Thyroid gland (tissue), 4 donors: ENCODE results near the gene AOAH. TPM values are rescaled to one million over a fixed set of nuclear protein-coding genes. Genes with fewer than 3 reads are reported as not detected.

Source experiments
- DNase-seq, 2 donors: peaks; one replicate each; pipeline ENCODE4 v3.0.0-alpha.2; 2019
- H3K27ac ChIP-seq, 3 donors: fragments of 200-600 bp; sonication (generic); 1 replicate in 2 of 3; 2 replicates in 1 of 3; pipeline ENCODE4 v1.5.1; 2016 to 2019; ENCODE audit warnings: mild to moderate bottlenecking in 1 of 3, moderate library complexity in 1 of 3
- H3K27me3 ChIP-seq: fragments of 200-600 bp; sonication (generic); one replicate; pipeline ENCODE4 v1.5.1; 2019
- H3K36me3 ChIP-seq, 2 donors: fragments of 200-600 bp; sonication (generic); one replicate each; pipeline ENCODE4 v1.5.1; 2016 to 2019
- H3K4me1 ChIP-seq, 2 donors: fragments of 200-600 bp; sonication (generic); one replicate each; pipeline ENCODE4 v1.5.1; 2017 to 2019
- H3K4me3 ChIP-seq, 3 donors: fragments of 200-600 bp; sonication (generic); replicated peaks in 1 of 3; 1 replicate in 2 of 3; 2 replicates in 1 of 3; pipeline ENCODE4 v1.5.1; 2016; ENCODE audit warnings: mild to moderate bottlenecking in 1 of 3
- H3K9me3 ChIP-seq: fragments of 200-600 bp; sonication (generic); one replicate; pipeline ENCODE4 v1.5.1; 2017
- CTCF ChIP-seq, 6 experiments: fragments of 200-600 bp in 3 of 6; fragments of 450-650 bp in 3 of 6; sonication (generic) in 3 of 6; IDR thresholded peaks; one replicate each; pipeline ENCODE4 v1.5.1; 2016 to 2019; ENCODE audit warnings: antibody characterized with exemption in 6 of 6, mild to moderate bottlenecking in 2 of 6, inconsistent platforms in 1 of 6, moderate library complexity in 1 of 6
- POLR2A ChIP-seq, 2 donors: fragments of 450-650 bp; IDR thresholded peaks; one replicate each; pipeline ENCODE4 v1.6.1; 2017; ENCODE audit warnings: antibody characterized with exemption in 2 of 2, mild to moderate bottlenecking in 2 of 2, moderate library complexity in 1 of 2
- WGBS, 2 donors: methylation state at CpG; one replicate each; pipeline ENCODE4 v1.1.5; 2017; 5-methylcytosine and 5-hydroxymethylcytosine counted together
- intact Hi-C: fragments of 100-400 bp; cut with DNase I; formaldehyde crosslinking; loops from one replicate; pipeline ENCODE4 v1.15.1; 2023
- total RNA-seq, 4 donors: library from RNA; depleted of rRNA; stranded (reverse); fragments of >200 nt; gene quantifications; one replicate each; pipeline ENCODE4 v1.2.3, GENCODE V29; 2016

AOAH gene
- 10 to 100 TPM in 3 of 4 donors, 1 to 10 TPM in 1; 7.4 to 26.7 (median 12.4) TPM for total RNA-seq

- no peak for TF ChIP-seq CTCF (IDR thresholded peaks at IDR 0.05)
- no peak for TF ChIP-seq POLR2A (IDR thresholded peaks at IDR 0.05)
- no peaks in the 10 kb centered on the region for H3K36me3 ChIP-seq
- intact Hi-C loops, result no loop called here
- no peak within 1 kb of the TSS for H3K27ac ChIP-seq
- 65 to 68% methylated on average over 14 of the region's 14 CpGs for WGBS, 2 donors
- H3K4me3 ChIP-seq, result no peak within 1 kb of the TSS
- H3K27me3 ChIP-seq, result no peaks in the 10 kb centered on the region
- H3K9me3 ChIP-seq, result no peaks in the 10 kb centered on the region
- peak; percentile 25 to 34 for DNase-seq
- no peaks in the 10 kb centered on the region for H3K4me1 ChIP-seq
Observed at GRCh38 chr7:36723951-36724664, at the start of gene AOAH. Gene AOAH (minus strand): TSS chr7:36724494. CDS start chr7:36724148, 346 bp downstream.

GRCh38 chr7:36766451-36766850 is 42.2 kb upstream of the AOAH start:
- no peak for DNase-seq
- intact Hi-C loops, result no loop called here
- TF ChIP-seq CTCF (IDR thresholded peaks at IDR 0.05) (no peak), POLR2A (IDR thresholded peaks at IDR 0.05) (no peak)
- H3K4me3 ChIP-seq, result no peak overlapping the region
- WGBS, 2 donors, result 86 to 92% methylated on average over 1 of the region's 1 CpG
- H3K9me3 ChIP-seq, result no peaks in the 10 kb centered on the region
- H3K4me1 ChIP-seq, result no peaks in the 10 kb centered on the region
- H3K36me3 ChIP-seq, result no peaks in the 10 kb centered on the region
- no peak overlapping the region for H3K27ac ChIP-seq
- H3K27me3 ChIP-seq, result no peaks in the 10 kb centered on the region

GRCh38 chr7:36765605-36766004 is 41.3 kb upstream of the AOAH start:
- no peak overlapping the region for H3K27ac ChIP-seq
- H3K4me1 ChIP-seq, result no peaks in the 10 kb centered on the region
- WGBS, 2 donors, result 71 to 82% methylated on average over 4 of the region's 4 CpGs
- intact Hi-C loops, result no loop called here
- DNase-seq, result no peak
- TF ChIP-seq CTCF (IDR thresholded peaks at IDR 0.05), result no peak
- no peak for TF ChIP-seq POLR2A (IDR thresholded peaks at IDR 0.05)
- H3K4me3 ChIP-seq, result no peak overlapping the region
- no peaks in the 10 kb centered on the region for H3K27me3 ChIP-seq
- no peaks in the 10 kb centered on the region for H3K36me3 ChIP-seq
- no peaks in the 10 kb centered on the region for H3K9me3 ChIP-seq

- no peak overlapping the region for H3K4me3 ChIP-seq
- intact Hi-C loops, result no loop called here
- H3K27ac ChIP-seq, result no peak overlapping the region
- TF ChIP-seq POLR2A (IDR thresholded peaks at IDR 0.05) (no peak), CTCF (IDR thresholded peaks at IDR 0.05) (no peak)
- H3K27me3 ChIP-seq, result no peaks in the 10 kb centered on the region
- DNase-seq, result no peak
- no peaks in the 10 kb centered on the region for H3K9me3 ChIP-seq
- no peaks in the 10 kb centered on the region for H3K36me3 ChIP-seq
- WGBS, 2 donors, result 76 to 85% methylated on average over 5 of the region's 5 CpGs
- no peaks in the 10 kb centered on the region for H3K4me1 ChIP-seq
Observed at GRCh38 chr7:36764929-36765328, 40.6 kb upstream of the AOAH start.

GRCh38 chr7:36763132-36763816 is 39.0 kb upstream of the AOAH start:
- Histone ChIP-seq H3K4me3 (no peak overlapping the region), H3K27ac (no peak overlapping the region), H3K36me3 (no peaks in the 10 kb centered on the region), H3K27me3 (no peaks in the 10 kb centered on the region), H3K9me3 (no peaks in the 10 kb centered on the region), H3K4me1 (no peaks in the 10 kb centered on the region)
- TF ChIP-seq POLR2A (IDR thresholded peaks at IDR 0.05) (no peak), CTCF (IDR thresholded peaks at IDR 0.05) (no peak)
- DNase-seq, result no peak
- 92% methylated on average over 10 of the region's 10 CpGs for WGBS, 2 donors
- intact Hi-C loops, result no loop called here
